Adrenal gland (tissue), 12 donors: ENCODE measurements around the gene PCSK4. TPM values are rescaled to one million over a fixed set of nuclear protein-coding genes. Genes with fewer than 3 reads are reported as not detected.

Source experiments
- DNase-seq, 7 donors: peaks; one replicate each; pipeline ENCODE4 v3.0.0-alpha.2; 2019 to 2020
- H3K27ac ChIP-seq, 5 donors: fragments of 200-600 bp; sonication (generic) in 4 of 5; 1 replicate in 3 of 5; 2 replicates in 2 of 5; pipeline versions ENCODE4 v1.5.1 to v1.8.0; 2016 to 2020; ENCODE audit warnings: mild to moderate bottlenecking in 1 of 5
- H3K27me3 ChIP-seq: fragments of 200-600 bp; 2 replicates; pipeline ENCODE4 v1.8.0; 2021
- H3K36me3 ChIP-seq, 2 donors: fragments of 200-600 bp; replicated peaks in 1 of 2; 1 replicate in 1 of 2; 2 replicates in 1 of 2; pipeline versions ENCODE4 v1.5.1 to v1.8.0; 2018 to 2022
- H3K4me1 ChIP-seq, 2 donors: fragments of 200-600 bp; replicated peaks in 1 of 2; 1 replicate in 1 of 2; 2 replicates in 1 of 2; pipeline versions ENCODE4 v1.5.1 to v1.8.0; 2018 to 2021
- H3K4me3 ChIP-seq, 4 donors: fragments of 200-600 bp; sonication (generic) in 3 of 4; one replicate each; pipeline ENCODE4 v1.5.1; 2016 to 2018
- H3K9me3 ChIP-seq, 3 donors: fragments of 200-600 bp; sonication (generic) in 1 of 3; replicated peaks in 1 of 3; 1 replicate in 2 of 3; 2 replicates in 1 of 3; pipeline versions ENCODE4 v1.5.1 to v1.8.0; 2016 to 2021
- CTCF ChIP-seq, 6 experiments: fragments of 450-650 bp in 4 of 6; fragments of 200-600 bp in 2 of 6; sonication (generic) in 1 of 6; IDR thresholded peaks; 1 replicate in 5 of 6; 2 replicates in 1 of 6; pipeline versions ENCODE4 v1.5.1 to v1.8.0; 2016 to 2021; ENCODE audit warnings: antibody characterized with exemption in 6 of 6, mild to moderate bottlenecking in 2 of 6, moderate library complexity in 1 of 6
- POLR2A ChIP-seq, 2 donors: fragments of 450-650 bp; IDR thresholded peaks; one replicate each; pipeline ENCODE4 v1.6.1; 2017; ENCODE audit warnings: antibody characterized with exemption in 2 of 2, mild to moderate bottlenecking in 2 of 2, moderate library complexity in 1 of 2
- WGBS, 4 donors: extraction: QIAGEN DNeasy Blood & Tissue Kit in 2 of 4; methylation state at CpG; one replicate each; pipeline versions ENCODE4 v1.1.5 to v1.1.7; 2013 to 2017; 5-methylcytosine and 5-hydroxymethylcytosine counted together
- intact Hi-C, 2 donors: fragments of 100-400 bp; cut with DNase I; formaldehyde crosslinking; loops; one replicate each; pipeline versions ENCODE4 v1.14.1 to v1.15.0; 2022 to 2023
- polyA plus RNA-seq, 3 donors: library from polyadenylated mRNA; stranded (reverse); fragments of 200-250 nt in 2 of 3; fragments of 350-450 nt in 1 of 3; fragmentation: Illumina TruSeq in 1 of 3; extraction: RNeasy Lipid Tissue Mini Kit (QIAGEN cat#74804) in 1 of 3; gene quantifications; one replicate each; pipeline ENCODE4 v1.2.3, GENCODE V29; 2013 to 2014
- total RNA-seq, 9 donors: library from RNA; depleted of rRNA in 4 of 9; stranded (reverse); fragments of >200 nt in 4 of 9; fragments of 120-200 nt in 1 of 9; fragmentation: NEBNext Ultra II Directional in 1 of 9; extraction: Animal tissue kit (Norgen Biotek cat#: 25700) in 1 of 9; gene quantifications; one replicate each; pipeline versions ENCODE4 v1.1.0 to v1.2.4, GENCODE V29; 2013 to 2023
- donor health status: healthy with polysubstance abuse.
- donor health status: Bipolar disorder and iron deficiency.
- donor health status: DM: yes; HTN: yes; CAD: no.
- donor health status: DM: no; HTN: no; CAD: no.
- donor health status: DM: no; HTN: no; CAD: no.
- donor health status: DM: yes; HTN: yes; CAD: no.

Gene PCSK4
- total and polyA plus RNA-seq, 12 donors, result 1.2 to 29.7 (median 4.8) TPM

GRCh38 chr19:1468274-1468820 lies 21.8 kb downstream of the PCSK4 start:
- WGBS, 4 donors, result 3 to 18% (median 15%) methylated on average over 8 to 49 of the region's 49 CpGs
- TF ChIP-seq CTCF (IDR thresholded peaks at IDR 0.05) (no peak), POLR2A (IDR thresholded peaks at IDR 0.05) (no peak)
- H3K27ac ChIP-seq, result no peak overlapping the region
- H3K4me1 ChIP-seq, result peaks cover 15 to 51% of the 10 kb centered on the region in 2 donors
- H3K4me3 ChIP-seq, result no peak overlapping the region
- DNase-seq, result peak in 1 of 7 donors; percentile 52
- intact Hi-C loops, result no loop called here
- peaks cover 70% of the 10 kb centered on the region for H3K27me3 ChIP-seq
- no peaks in the 10 kb centered on the region for H3K36me3 ChIP-seq
- H3K9me3 ChIP-seq, result no peaks in the 10 kb centered on the region

GRCh38 chr19:1467490-1468273 lies 22.5 kb downstream of the PCSK4 start:
- Histone ChIP-seq H3K27ac (no peak overlapping the region), H3K9me3 (no peaks in the 10 kb centered on the region), H3K27me3 (peaks cover 64% of the 10 kb centered on the region), H3K36me3 (no peaks in the 10 kb centered on the region), H3K4me3 (no peak overlapping the region), H3K4me1 (peaks cover 15 to 51% of the 10 kb centered on the region in 2 donors)
- DNase-seq, result no peak
- WGBS, 4 donors, result 5 to 13% (median 7%) methylated on average over 18 to 92 of the region's 92 CpGs; no CpG with 5 or more reads in 1 of the 4 donors
- TF ChIP-seq POLR2A (IDR thresholded peaks at IDR 0.05) (no peak), CTCF (IDR thresholded peaks at IDR 0.05) (no peak)
- intact Hi-C loops, result no loop called here

GRCh38 chr19:1467215-1467489 lies 23.0 kb downstream of the PCSK4 start:
- Histone ChIP-seq H3K4me1 (peaks cover 15 to 50% of the 10 kb centered on the region in 2 donors), H3K27me3 (peaks cover 58% of the 10 kb centered on the region), H3K4me3 (no peak overlapping the region), H3K27ac (no peak overlapping the region), H3K36me3 (no peaks in the 10 kb centered on the region), H3K9me3 (no peaks in the 10 kb centered on the region)
- 0 to 9% (median 9%) methylated on average over 1 to 36 of the region's 36 CpGs; no CpG with 5 or more reads in 1 of the 4 donors for WGBS, 4 donors
- DNase-seq, result no peak
- intact Hi-C loops, result no loop called here
- TF ChIP-seq POLR2A (IDR thresholded peaks at IDR 0.05) (no peak), CTCF (IDR thresholded peaks at IDR 0.05) (no peak)

- H3K27me3 ChIP-seq, result peaks cover 53% of the 10 kb centered on the region
- H3K4me3 ChIP-seq, result no peak overlapping the region
- intact Hi-C loops, result no loop called here
- WGBS, 4 donors, result 0 to 31% (median 28%) methylated on average over 5 to 70 of the region's 70 CpGs; no CpG with 5 or more reads in 1 of the 4 donors
- DNase-seq, result no peak
- no peak for TF ChIP-seq CTCF (IDR thresholded peaks at IDR 0.05)
- no peak for TF ChIP-seq POLR2A (IDR thresholded peaks at IDR 0.05)
- H3K36me3 ChIP-seq, result no peaks in the 10 kb centered on the region
- H3K27ac ChIP-seq, result no peak overlapping the region
- peaks cover 15 to 45% of the 10 kb centered on the region in 2 donors for H3K4me1 ChIP-seq
- H3K9me3 ChIP-seq, result no peaks in the 10 kb centered on the region
Observed at GRCh38 chr19:1466461-1467214, 23.5 kb downstream of the PCSK4 start.
